ENCODE measurements around the gene WNK2.

Gene WNK2

DNA sequence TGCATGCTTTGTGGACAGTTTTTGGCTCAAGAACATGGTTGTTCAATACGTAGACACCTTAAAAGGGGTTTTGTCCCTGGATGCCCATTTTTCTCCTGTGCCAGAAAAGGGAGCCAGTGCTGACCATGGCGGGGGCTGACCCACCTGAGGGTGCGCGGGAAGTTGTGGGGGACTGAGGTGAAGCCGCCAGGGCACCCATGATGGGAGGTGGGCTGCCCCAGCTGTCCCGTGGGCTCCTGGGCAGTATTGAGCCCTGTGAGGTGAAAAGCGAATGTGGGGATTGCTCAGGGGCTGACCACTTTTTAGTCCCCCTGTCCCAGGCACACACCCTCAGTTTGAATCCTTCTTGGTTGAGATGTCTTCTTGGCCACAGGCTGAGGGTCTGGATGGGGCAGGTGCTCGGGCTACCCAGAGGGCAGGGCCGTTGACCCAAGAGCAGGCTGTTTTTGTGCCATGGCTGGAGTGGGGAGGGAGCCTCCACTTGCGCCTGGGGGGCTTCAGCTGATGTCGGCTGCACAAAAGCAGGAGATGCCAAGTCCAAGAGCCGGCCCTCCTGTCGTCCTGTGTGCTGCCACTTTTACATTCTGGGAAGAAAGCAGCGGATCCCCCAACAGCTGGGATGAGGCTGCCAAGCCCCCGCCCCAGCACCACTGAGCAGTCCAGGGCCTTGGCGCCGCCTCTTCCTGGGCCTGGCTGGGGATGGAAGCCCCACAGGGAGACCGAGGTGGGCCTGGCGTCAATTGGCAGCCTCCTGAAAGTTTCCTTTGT lies 120.1 kb downstream of the WNK2 start:
- Histone ChIP-seq H3K27me3 (ENCODE audit: control insufficient read depth, insufficient read depth, low read length) (no peaks in the 10 kb centered on the region), H3K27ac (ENCODE audit: low read length) (no peak overlapping the region), H3K36me3 (ENCODE audit: control insufficient read depth, insufficient read depth, low read length) (no peaks in the 10 kb centered on the region; the same call in 1 of the 2 replicates), H3K9me3 (ENCODE audit: control insufficient read depth, insufficient read depth, low read length) (no peaks in the 10 kb centered on the region), H3K4me1 (ENCODE audit: control insufficient read depth, insufficient read depth, low read length) (no peaks in the 10 kb centered on the region; the same call in 1 of the 2 replicates), H3K4me3 (ENCODE audit: low read length) (no peak overlapping the region)
- no CpG with 5 or more reads among the region's 19 CpGs for WGBS (ENCODE audit: insufficient coverage, insufficient read length)
- DNase-seq (ENCODE audit: low read depth, low spot score): no peak

DNA sequence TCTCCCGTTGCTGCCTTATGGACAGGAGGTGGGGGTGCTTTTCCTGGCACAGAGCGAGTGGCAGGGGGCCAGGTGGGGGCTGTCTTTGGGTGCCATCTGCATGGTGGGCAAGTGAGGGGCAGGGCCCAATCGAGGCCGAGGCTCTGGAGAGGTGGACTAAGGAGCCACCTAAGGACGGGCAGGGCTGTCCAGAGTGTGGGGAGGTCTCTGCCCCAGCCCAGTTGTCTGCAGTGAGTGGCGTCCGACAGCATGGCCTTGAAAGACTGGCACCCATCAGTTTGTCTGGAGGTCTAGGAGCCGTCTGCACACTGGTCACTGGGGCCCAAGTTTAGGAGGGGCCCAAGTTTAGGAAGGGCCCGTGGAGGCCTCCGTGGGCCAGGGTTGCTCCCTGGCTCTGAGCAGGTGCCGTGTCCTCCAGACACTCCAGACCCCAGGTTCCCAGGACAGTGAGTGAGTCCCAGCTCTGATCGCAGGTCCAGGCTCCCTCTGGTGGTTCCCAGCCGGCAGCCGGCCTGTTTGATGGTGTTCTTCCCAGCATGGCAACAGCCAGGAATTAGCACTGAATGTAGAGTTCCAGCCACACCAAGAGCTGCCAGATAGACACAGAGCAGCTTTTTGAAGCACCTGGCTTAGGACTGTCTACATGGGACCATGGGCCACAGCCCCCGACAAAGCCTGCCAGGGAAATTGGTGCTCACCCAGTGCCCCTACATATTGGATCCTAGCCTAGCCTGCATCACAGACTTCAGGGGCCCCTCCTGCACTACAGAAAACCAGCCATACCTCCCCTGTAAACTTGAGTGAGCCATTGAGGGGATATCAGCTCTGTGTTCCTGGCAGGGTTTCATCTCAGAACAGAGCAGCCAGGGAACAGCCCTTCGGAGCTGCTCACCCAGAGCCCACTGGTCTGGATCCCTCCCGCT lies 120.9 kb downstream of the WNK2 start:
- whole genome bisulfite sequencing (ENCODE audit: insufficient coverage, insufficient read length): no CpG with 5 or more reads among the region's 17 CpGs
- Histone ChIP-seq H3K36me3 (ENCODE audit: control insufficient read depth, insufficient read depth, low read length) (no peaks in the 10 kb centered on the region; the same call in 1 of the 2 replicates), H3K4me1 (ENCODE audit: control insufficient read depth, insufficient read depth, low read length) (no peaks in the 10 kb centered on the region; the same call in 1 of the 2 replicates), H3K4me3 (ENCODE audit: low read length) (no peak overlapping the region), H3K27ac (ENCODE audit: low read length) (no peak overlapping the region), H3K9me3 (ENCODE audit: control insufficient read depth, insufficient read depth, low read length) (no peaks in the 10 kb centered on the region), H3K27me3 (ENCODE audit: control insufficient read depth, insufficient read depth, low read length) (no peaks in the 10 kb centered on the region)
- DNase-seq (ENCODE audit: low read depth, low spot score): peak; percentile 48

DNA sequence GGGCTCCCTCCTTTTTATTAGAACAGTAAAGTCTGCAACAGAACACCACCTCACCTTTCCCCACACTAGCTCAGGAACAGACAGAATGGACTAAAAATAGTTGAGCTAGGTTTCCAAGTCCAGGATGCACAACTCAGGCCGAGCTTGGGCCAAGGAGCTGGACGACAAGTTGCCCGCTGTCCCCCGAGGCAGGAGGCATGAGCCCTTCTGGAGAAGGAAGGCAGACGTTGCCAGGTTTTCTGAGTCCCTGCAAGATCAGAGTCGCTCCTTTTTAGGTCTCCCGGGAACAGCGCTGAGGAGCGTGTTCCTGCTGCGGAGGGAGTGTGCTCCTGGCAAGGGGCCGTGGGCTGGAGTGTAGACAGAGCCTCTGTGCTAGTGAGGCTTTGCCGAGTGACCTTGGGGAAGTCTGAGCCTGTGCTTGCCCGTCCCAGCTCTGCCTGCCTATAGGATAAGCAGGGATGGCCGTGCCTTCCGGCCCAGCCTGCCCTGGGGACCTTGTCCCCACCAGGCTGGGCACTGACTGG lies 121.6 kb downstream of the WNK2 start:
- Histone ChIP-seq H3K36me3 (ENCODE audit: control insufficient read depth, insufficient read depth, low read length) (no peaks in the 10 kb centered on the region; the same call in 1 of the 2 replicates), H3K27me3 (ENCODE audit: control insufficient read depth, insufficient read depth, low read length) (no peaks in the 10 kb centered on the region), H3K4me3 (ENCODE audit: low read length) (no peak overlapping the region), H3K27ac (ENCODE audit: low read length) (no peak overlapping the region), H3K4me1 (ENCODE audit: control insufficient read depth, insufficient read depth, low read length) (no peaks in the 10 kb centered on the region; the same call in 1 of the 2 replicates), H3K9me3 (ENCODE audit: control insufficient read depth, insufficient read depth, low read length) (no peaks in the 10 kb centered on the region)
- no peak for DNase-seq (ENCODE audit: low read depth, low spot score)
- no CpG with 5 or more reads among the region's 15 CpGs for WGBS (ENCODE audit: insufficient coverage, insufficient read length)

DNA sequence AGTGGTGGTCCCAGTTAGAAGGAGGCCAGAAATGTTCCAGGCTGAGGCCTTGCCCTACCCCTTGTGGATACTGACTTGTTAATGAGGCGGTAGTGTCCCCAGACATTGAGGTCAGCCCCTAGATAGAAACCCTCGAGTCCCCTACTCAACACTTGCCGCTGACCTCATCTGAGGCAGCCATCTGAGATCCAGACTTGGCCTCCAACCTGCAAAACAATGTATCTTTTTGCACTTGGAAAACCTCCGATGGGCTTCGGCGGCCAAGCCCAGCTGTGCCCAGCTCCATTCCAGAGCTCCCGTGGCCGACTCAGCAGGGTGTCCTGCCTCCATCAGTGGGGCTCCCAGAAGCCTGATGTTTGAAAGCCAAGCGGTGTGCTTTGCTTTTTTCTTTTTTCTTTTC lies 122.1 kb downstream of the WNK2 start:
- no CpG with 5 or more reads among the region's 9 CpGs for WGBS (ENCODE audit: insufficient coverage, insufficient read length)
- Histone ChIP-seq H3K4me1 (ENCODE audit: control insufficient read depth, insufficient read depth, low read length) (no peaks in the 10 kb centered on the region; the same call in 1 of the 2 replicates), H3K27me3 (ENCODE audit: control insufficient read depth, insufficient read depth, low read length) (no peaks in the 10 kb centered on the region), H3K27ac (ENCODE audit: low read length) (no peak overlapping the region), H3K9me3 (ENCODE audit: control insufficient read depth, insufficient read depth, low read length) (no peaks in the 10 kb centered on the region; the same call in 1 of the 2 replicates), H3K36me3 (ENCODE audit: control insufficient read depth, insufficient read depth, low read length) (no peaks in the 10 kb centered on the region; the same call in 1 of the 2 replicates), H3K4me3 (ENCODE audit: low read length) (no peak overlapping the region)
- DNase-seq (ENCODE audit: low read depth, low spot score): no peak

DNA sequence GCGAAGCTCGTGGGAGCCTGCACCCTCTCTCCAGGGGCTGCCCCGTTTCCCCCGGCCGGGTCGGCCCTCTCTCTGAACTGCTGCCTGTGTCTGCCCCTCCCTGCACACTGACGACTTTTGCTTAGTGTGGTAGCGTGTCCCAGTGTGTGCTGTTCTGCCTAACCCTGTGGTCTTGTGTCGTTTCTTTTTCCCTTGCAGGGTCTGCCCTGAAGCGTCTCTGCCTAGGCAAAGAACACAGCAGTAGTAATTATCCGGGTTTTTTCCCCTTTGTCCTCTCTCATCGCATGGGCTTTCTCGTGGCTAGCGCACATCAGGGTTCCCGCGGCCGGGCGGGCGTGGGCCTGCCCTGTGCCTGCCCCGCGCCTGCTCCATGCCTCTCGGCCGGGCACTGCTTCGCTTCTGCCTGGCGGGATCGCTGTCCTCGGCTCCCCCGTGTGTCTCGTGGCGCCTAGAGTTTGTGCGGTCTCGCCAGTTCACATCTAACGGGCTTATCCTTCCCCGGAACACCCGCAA lies 122.7 kb downstream of the WNK2 start:
- H3K4me3 ChIP-seq (ENCODE audit: low read length): no peak overlapping the region
- no peaks in the 10 kb centered on the region for H3K27me3 ChIP-seq (ENCODE audit: control insufficient read depth, insufficient read depth, low read length)
- no peaks in the 10 kb centered on the region; the same call in 1 of the 2 replicates for H3K9me3 ChIP-seq (ENCODE audit: control insufficient read depth, insufficient read depth, low read length)
- H3K27ac ChIP-seq (ENCODE audit: low read length): no peak overlapping the region
- H3K4me1 ChIP-seq (ENCODE audit: control insufficient read depth, insufficient read depth, low read length): no peaks in the 10 kb centered on the region; the same call in 1 of the 2 replicates
- no CpG with 5 or more reads among the region's 35 CpGs for WGBS (ENCODE audit: insufficient coverage, insufficient read length)
- H3K36me3 ChIP-seq (ENCODE audit: control insufficient read depth, insufficient read depth, low read length): no peaks in the 10 kb centered on the region; the same call in 1 of the 2 replicates
- no peak for DNase-seq (ENCODE audit: low read depth, low spot score)

DNA sequence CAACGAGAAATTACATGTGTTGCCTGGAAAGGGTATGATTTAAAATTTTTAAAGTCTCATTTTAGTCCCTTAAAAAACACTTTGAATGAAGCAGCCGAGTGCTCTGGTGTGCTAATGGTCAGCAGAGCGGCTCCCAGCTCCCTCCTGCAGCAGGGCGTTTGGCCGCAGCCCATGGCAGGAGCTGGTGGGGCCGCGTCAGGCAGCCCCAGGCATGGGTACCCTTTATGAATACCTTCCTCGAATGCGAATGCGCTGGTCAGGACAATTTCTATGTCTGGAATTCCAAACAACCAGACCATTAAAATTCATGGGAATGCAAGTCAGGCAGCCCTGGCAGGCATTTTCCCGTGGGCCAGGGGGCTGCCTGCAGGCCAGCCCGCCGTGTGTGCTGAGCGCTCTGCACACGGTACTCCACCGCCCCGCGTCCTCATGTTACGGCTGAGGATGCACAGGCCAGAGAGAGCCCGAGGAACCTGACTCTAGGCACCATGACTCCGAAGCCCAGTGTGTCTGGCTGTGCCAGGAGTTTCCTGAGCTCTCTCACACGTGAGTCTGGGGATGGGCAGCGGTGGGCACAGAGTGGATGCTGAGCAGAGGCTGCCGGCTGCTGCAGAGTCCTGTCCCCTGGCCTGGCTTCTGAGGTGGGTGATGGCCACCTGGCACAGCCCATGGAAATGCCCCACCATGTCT lies 123.7 kb downstream of the WNK2 start:
- H3K4me3 ChIP-seq (ENCODE audit: low read length): no peak overlapping the region; the same call in 1 of the 2 replicates
- no peak overlapping the region for H3K27ac ChIP-seq (ENCODE audit: low read length)
- no peaks in the 10 kb centered on the region; the same call in 1 of the 2 replicates for H3K4me1 ChIP-seq (ENCODE audit: control insufficient read depth, insufficient read depth, low read length)
- H3K27me3 ChIP-seq (ENCODE audit: control insufficient read depth, insufficient read depth, low read length): no peaks in the 10 kb centered on the region
- no peaks in the 10 kb centered on the region; the same call in 1 of the 2 replicates for H3K9me3 ChIP-seq (ENCODE audit: control insufficient read depth, insufficient read depth, low read length)
- WGBS (ENCODE audit: insufficient coverage, insufficient read length): no CpG with 5 or more reads among the region's 24 CpGs
- H3K36me3 ChIP-seq (ENCODE audit: control insufficient read depth, insufficient read depth, low read length): no peaks in the 10 kb centered on the region; the same call in 1 of the 2 replicates
- no peak for DNase-seq (ENCODE audit: low read depth, low spot score)

DNA sequence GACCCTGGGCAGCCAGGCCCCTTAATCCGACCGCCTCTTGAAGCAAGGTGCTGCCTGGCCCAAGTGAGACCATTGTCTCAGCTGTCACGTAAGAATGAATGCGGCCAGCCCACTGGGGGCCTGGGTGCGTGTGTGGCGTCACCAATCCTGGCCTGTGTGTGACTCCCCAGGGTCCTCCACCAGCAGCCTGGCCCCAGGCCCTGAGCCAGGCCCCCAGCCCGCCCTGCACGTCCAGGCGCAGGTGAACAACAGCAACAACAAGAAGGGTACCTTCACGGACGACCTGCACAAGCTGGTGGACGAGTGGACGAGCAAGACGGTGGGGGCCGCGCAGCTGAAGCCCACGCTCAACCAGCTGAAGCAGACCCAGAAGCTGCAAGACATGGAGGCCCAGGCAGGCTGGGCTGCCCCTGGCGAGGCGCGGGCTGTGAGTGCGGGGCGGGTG lies 124.2 kb downstream of the WNK2 start:
- no peaks in the 10 kb centered on the region; the same call in 1 of the 2 replicates for H3K36me3 ChIP-seq (ENCODE audit: control insufficient read depth, insufficient read depth, low read length)
- H3K4me1 ChIP-seq (ENCODE audit: control insufficient read depth, insufficient read depth, low read length): no peaks in the 10 kb centered on the region; the same call in 1 of the 2 replicates
- WGBS (ENCODE audit: insufficient coverage, insufficient read length): no CpG with 5 or more reads among the region's 22 CpGs
- no peaks in the 10 kb centered on the region; the same call in 1 of the 2 replicates for H3K9me3 ChIP-seq (ENCODE audit: control insufficient read depth, insufficient read depth, low read length)
- H3K27me3 ChIP-seq (ENCODE audit: control insufficient read depth, insufficient read depth, low read length): no peaks in the 10 kb centered on the region
- H3K27ac ChIP-seq (ENCODE audit: low read length): no peak overlapping the region
- no peak for DNase-seq (ENCODE audit: low read depth, low spot score)
- H3K4me3 ChIP-seq (ENCODE audit: low read length): no peak overlapping the region

DNA sequence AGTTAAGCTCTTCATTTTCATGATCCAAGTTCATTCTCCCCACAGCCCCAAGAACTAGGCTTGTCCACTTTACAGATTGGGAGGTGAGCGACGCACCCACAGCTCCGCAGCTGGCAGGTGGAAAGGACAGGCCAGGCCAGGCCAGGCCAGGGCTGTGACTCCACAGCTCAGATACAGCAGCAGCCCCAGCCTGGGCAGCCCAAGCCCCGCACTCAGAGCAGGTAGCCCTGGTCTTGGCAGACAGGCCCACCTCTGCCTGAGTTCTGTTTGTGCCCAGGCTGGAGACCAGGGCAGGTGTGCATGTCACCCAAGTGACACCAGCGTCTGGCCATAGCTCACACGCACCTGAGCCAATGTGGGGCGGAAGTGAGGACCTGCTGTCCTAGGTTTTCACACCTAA lies 124.7 kb downstream of the WNK2 start:
- no CpG with 5 or more reads among the region's 7 CpGs for WGBS (ENCODE audit: insufficient coverage, insufficient read length)
- Histone ChIP-seq H3K4me1 (ENCODE audit: control insufficient read depth, insufficient read depth, low read length) (no peaks in the 10 kb centered on the region; the same call in 1 of the 2 replicates), H3K27me3 (ENCODE audit: control insufficient read depth, insufficient read depth, low read length) (no peaks in the 10 kb centered on the region), H3K27ac (ENCODE audit: low read length) (no peak overlapping the region), H3K9me3 (ENCODE audit: control insufficient read depth, insufficient read depth, low read length) (no peaks in the 10 kb centered on the region; the same call in 1 of the 2 replicates), H3K4me3 (ENCODE audit: low read length) (no peak overlapping the region), H3K36me3 (ENCODE audit: control insufficient read depth, insufficient read depth, low read length) (no peaks in the 10 kb centered on the region; the same call in 1 of the 2 replicates)
- no peak for DNase-seq (ENCODE audit: low read depth, low spot score)

DNA sequence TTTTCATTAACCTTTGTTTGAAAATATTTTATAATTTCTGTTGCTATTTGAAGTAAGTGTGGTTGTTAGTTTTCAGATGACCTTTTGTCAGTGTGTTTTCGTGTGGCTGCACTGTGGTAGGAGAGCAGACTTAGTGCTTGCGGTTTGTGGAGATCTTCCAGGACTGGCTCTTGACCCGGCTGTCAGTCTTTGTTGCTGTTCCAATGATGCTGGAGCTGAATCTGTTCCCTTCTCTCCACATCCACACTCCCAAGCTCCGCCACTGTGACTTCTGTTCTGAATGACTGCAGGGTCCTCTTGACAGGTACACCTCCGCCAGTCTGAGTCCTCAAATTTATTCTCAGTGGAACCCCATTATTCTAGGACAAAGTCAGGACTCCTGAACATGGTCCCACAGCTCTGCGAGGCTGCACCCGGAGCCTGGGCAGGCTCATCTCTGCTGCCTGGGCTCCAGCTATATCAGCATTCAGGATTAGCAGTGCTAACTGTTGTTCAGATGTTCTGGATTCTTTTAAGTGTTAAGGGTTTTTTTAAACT lies 126.0 kb downstream of the WNK2 start:
- Histone ChIP-seq H3K4me3 (ENCODE audit: low read length) (no peak overlapping the region), H3K4me1 (ENCODE audit: control insufficient read depth, insufficient read depth, low read length) (no peaks in the 10 kb centered on the region; the same call in 1 of the 2 replicates), H3K36me3 (ENCODE audit: control insufficient read depth, insufficient read depth, low read length) (no peaks in the 10 kb centered on the region; the same call in 1 of the 2 replicates), H3K27ac (ENCODE audit: low read length) (no peak overlapping the region), H3K27me3 (ENCODE audit: control insufficient read depth, insufficient read depth, low read length) (no peaks in the 10 kb centered on the region), H3K9me3 (ENCODE audit: control insufficient read depth, insufficient read depth, low read length) (no peaks in the 10 kb centered on the region; the same call in 1 of the 2 replicates)
- DNase-seq (ENCODE audit: low read depth, low spot score): no peak
- no CpG with 5 or more reads among the region's 7 CpGs for WGBS (ENCODE audit: insufficient coverage, insufficient read length)

Data from iPS DF 6.9 (cell line).